Activated CD4-positive, alpha-beta T cell treated with anti-CD3 and anti-CD28 coated beads, Interleukin-2, amount 50 U/mL, for 1 hour (primary cell): ENCODE data around the gene ENDOV.

Source experiments
- DNase-seq: peaks from one replicate; pipeline ENCODE4 v3.0.0-alpha.2; 2020

Gene ENDOV

DNA sequence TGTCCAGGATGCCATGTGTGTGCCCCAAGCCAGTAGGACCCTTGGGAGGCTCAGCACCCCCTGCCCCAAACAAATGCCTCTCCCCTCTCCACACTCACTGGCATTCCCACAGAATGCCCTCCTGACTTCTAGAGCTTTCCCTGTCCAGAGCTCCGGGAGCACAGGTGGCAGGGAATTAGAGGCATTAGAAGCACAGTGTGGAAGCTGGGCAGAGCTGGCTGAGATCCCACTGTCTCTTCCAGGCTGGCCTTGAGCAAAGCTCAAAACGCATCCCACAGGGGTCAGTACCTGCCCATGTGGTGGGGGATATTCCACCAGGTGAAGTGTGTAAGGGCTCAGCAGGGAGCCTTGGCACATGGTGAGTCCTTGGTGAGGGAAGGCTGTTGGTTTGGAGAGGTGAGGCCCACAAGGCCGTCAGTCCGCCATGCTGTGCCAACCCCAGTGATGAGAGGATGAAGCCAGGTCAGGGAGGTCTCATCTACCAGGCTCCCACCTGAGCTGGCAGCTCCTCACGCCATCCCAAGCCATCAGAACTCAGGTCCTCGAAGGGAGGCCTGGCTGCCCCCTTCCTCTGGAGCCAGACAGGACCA is 18.1 kb downstream of the ENDOV start:
- DNase-seq: no peak

DNA sequence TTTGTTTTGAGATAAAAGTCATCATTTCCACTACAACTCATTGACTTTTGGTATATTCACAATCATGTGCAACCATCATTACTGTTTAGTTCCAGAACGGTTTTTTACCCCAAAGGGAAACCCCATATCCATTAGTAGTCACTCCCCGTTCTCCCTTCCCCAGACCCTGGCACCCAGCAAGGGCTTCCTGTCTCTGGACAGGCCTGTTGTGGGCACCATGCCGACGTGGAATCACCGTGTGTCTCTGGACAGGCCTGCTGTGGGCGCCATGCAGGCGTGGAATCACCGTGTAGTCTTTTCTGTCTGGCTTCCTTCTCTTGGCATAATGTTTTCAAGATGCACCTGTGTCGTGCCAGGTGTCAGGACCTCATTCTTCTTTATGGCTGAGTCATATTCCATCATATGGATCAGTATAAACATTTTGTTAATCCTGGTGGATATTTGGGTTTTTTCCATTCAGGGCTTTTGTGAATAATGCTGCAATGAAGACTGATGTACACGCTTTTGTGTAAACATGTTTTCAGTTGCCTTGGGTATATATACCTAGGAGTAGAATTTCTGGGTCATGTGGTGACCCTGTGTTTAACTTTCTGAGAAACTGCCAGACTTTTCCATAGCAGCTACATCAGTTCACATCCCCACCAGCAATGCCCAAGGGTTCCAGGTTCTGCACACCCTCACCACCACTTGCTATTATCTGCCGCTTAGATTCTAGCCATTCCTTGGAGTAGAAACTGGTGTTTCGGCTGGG is 19.1 kb downstream of the ENDOV start:
- DNase-seq: no peak

DNA sequence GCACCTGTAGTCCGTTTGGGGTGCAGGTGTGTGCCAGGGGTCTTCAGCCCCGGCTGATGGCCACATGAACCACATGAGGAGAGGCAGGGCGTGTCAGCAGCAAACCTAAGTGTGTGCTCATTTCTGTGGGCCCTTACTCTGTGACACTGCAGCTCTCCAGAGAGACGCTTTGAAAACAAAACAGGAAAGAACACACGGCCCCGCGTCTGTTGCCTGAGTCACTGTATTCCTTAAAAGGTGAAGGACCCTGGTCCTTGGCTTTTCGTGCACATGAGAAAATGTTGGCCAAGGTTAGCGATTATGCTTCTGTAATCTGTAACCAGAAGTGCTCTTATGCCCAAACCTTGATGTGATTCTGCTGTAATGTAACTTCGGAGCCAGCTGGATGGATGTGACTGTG is 22.6 kb downstream of the ENDOV start:
- no peak for DNase-seq

DNA sequence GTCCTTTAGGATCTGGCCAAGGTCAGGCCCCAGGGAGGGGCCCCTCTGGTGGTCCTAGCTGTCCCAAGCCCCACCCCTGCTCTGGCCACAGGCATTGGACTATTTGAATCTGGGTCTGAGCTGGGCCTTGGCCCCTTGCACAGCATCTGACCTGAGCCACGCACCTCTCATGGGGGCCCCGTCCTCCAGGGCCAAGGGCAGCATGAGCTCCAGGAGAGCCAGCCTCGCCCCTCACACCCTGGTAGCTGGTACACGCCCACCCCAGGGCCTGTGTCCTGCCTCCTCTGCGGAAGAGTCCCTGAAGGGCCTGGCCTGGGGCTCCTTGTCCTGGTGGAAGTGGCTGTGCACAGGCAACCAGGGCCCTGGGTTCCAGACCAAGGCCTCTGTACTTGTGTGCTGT is 23.8 kb downstream of the ENDOV start:
- no peak for DNase-seq

DNA sequence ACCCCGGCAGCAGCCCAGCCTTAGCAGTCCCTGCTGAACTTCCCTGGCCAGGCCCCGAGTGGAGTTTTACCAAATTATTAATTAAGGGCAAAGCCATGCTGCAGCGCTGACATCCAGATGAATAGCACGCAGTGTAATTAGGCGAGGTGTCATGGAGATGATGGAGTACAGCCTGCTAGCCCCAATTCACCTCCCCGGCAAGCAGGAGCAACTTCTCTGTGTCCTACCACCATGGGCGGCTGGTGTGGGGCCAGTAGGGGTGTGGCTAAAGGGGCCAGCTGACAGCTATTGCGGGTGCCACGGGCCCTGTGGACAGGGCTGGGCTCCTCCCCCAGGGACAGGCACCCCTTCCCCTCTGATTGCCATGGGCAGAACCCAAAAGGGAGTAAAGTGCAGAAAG is 24.5 kb downstream of the ENDOV start:
- DNase-seq: no peak

DNA sequence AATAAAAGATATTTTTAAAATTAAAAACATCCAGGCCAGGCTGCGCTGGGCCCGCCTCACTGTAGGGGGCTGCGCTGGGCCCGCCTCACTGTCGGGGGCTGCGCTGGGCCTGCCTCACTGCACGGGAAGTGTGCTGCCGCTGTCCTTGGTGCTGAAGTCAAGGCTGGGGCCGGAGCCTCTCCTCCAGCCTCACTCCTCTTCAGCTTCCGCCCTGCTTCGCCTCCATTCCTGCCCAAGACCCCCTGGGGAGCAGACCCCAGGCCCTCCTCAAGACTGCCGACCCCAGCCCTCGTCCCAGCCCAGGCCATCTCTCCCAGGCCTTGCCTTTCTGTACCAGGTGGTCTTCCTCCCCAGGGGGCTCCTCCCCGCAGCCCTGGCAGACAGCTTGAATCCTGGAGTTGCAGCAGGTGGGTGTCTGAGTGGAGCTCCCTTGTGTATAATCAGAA is 26.2 kb downstream of the ENDOV start:
- DNase-seq: peak; percentile 60

DNA sequence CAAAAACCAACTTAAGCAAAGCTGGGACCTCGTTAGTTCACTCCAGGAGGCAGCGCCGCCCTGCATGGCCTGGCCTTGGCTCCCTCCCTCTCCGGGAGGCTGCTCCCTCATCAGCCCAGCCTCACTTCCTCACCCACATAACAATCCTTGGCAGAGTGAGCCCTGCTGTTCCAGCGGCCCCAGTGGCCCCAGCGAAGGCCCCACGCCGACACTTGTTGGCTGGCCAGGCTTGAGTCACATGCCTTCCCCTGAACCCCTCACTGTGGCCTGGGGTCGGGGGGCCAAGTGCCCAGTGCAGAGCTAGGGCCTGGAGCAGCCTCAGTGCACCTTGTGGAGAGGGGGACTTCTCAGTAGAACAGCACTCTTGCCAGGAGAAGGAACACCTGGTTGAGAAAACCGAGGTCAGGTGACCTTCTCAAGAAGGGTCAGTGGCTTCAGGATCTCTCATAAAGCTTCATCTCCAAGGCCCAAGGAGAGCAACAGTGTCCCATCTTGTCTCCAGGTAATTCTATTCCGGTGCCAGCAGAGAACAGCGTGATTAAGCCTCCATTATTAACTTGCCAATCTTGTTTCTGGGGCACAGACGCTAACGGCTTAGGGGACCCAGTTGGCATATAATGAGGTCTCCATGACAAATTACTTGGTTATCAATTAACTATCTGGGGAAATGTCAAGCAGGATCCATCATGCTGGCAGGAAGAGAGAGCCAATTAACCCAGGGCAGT is 26.8 kb downstream of the ENDOV start:
- DNase-seq: no peak

DNA sequence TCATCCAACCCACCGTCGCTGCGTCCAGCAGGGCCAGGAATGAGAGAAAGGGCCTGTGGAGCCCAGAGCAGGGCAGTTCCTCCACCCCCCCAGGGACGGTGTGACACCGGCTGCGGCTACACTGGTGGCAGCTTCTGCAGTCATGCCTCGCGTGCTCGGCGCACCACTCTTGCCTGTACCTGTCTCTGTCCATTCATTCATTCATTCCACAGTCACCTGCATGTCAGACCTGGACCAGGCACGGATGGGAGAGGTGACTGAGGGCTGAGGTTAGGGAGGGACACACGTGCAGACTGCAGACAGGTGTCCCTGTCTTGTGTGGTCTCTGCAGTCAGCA is 27.3 kb downstream of the ENDOV start:
- DNase-seq: no peak

DNA sequence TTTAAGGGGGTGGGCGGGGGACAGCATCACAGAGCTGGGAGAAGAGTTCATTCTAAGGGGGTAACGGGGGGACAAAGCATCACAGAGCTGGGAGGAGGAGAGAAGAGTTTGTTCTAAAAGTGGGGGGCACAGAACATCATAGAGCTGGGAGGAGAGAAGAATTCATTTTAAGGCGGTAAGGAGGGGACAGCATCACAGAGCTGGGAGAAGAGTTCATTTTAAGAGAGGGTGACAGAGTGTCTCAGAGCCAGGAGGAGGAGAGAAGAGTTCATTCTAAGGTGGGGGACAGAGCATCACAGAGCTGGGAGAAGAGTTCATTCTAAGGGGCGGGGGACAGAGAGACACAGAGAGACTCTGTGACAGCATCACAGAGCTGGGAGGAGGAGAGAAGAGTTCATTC is 27.8 kb downstream of the ENDOV start:
- DNase-seq: no peak

DNA sequence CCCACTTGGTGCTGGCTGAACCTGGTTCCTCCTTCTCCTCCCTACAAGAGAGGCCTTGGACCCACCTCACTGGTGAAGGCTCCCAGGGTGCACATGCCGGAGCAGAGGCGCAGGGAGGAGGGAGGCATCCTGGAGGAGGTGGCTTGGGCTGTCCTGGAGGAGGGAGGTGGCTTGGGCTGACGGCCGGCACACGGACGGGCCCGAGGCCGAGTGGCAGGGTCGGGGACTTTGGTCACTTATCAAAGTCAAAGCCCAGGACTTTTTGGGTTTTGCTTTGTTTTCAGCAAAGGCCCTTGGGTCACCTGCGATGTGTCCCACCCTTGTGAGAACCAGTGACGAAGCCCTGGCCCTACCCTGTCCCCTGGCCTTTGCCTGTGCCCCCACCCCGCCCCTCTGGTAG is 28.5 kb downstream of the ENDOV start:
- DNase-seq: no peak

DNA sequence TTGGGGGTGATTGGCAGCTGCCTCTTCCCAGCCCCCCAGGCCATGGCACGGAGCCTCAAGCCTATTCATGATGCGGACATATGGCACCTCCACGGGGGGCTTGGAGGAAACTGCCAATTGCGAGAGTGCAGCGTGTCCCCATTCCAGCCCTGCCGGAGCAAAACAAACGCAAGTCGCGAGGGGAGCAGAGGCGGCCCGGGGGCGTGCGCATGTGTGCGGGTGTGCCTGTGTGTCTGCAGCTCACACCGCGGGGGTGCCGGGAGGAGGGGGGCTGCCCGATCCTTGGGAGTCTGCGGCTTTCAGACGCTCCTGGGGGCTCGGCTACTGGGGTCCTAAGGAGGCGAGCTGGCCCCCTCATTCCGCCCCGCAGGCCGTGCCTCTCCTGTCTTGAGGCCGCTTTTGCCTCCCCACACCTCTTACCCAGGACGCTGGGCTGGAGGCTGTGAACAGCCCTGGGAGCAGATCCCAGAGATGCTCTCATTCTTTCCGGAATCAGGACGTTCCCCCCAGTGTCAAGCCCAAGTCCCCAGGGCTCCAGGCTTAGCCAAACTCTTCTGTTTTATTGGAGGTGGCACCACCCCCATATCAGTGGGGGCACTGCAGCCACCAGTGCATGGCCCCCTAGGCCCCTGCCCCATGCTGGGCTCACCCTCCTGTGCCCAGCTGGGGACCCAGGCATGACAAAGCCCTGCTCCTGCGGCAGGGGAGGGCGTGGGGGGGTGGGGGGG is 29.1 kb downstream of the ENDOV start:
- DNase-seq: no peak

DNA sequence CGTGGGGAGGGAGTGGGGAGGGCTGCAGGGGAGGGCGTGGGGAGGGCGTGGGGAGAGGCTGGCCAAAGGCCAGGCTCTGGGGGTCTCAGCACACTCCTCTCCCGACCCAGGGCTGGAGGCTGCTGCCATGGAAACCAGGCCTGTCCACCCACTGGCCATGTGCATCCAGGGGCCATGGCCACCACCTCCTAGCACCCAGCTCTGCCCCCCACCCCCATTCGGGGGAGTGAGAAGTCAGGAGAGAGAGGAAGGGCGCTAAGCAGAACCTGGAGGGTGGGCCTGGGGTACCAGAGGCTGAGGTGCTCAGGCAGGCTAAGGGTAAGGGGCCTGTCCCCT is 29.6 kb downstream of the ENDOV start:
- DNase-seq: no peak

DNA sequence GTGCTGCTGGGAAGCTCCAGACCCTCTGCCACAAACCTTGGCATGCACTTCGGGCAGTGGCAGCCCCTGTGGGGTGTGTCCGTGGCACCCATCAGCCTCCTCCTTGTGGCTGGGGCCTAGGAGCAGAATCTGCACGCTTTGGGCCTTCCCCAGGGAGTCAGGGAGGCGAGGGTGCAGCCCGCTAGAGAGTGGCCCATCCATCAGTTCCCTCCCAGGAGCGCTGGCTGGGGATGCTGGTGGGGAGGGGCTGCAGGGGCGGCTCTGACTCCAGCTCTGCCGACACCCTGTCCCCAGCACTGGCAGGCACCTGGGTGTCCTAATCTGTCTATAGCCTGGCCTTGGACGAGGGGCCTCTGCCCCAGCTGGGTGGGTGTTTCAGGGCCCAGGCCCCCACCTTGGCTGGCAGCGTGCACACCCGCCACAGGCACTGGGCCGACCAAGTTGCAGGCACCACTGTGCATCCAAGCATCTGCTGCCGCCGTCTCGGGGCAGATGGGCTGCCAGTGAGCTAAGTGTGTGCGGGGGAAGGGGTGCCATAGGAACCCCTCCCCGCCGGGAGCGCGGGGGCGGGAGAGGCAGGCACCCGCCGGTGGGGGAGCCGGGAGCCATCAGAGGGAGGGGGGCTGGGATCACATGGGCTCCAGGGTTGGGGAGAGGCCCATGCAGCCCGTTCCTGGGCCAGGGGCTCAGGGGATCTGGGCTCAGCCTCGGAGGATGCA is 30.2 kb downstream of the ENDOV start:
- DNase-seq: no peak

DNA sequence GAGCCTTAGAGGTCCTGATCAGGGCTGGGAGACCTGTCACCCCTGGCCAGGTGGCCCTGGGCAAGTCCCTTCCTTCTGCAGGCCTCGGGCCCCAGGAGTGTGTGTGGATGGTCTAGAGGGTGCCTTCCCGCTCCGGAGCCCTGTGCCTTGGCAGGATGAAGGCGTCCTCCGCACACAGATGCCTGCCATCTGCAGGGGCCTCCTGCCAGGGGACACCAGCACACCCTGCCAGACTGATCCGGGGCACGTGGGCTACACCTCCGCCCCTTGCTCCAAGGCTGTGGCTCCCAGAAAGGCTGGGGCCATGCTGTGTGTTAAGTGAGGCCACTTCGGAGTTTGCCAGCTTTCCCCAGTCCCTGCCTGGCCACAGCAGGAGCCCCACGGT is 30.8 kb downstream of the ENDOV start:
- no peak for DNase-seq

DNA sequence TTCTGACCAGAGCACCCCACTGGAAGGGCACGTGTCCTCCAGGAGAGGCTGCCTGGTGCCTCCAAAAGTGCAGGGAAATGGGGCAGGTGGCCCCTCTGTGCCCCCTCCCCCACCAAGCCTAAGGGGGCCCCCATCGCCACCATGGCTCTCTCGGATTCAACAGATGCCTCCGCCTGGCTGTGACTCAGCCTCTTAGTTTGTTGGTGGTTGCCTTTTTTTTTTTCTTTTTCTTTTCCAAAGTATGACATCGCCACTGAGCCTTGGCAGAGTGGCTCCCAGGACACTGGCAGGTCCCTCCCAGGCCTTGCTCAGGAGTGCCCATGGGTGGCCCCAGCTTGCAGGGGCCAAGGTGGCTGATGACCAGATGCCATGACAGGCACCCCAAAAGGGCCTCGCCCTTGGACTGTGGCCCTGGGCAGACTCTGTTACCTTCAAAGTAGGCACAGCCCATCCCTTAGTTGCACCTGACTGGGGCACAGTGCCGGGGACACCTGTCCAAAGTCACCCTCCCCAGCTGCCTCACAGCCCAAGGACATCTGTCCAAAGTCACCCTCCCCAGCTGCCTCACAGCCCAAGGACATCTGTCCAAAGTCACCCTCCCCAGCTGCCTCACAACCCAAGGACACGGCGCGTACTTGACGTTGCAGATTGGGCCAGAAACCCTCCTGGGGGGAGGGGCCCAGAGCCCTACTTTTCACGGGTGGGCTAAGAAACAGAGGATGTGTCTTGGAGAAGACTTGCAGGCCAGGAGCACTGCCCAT is 31.9 kb downstream of the ENDOV start:
- DNase-seq: no peak

DNA sequence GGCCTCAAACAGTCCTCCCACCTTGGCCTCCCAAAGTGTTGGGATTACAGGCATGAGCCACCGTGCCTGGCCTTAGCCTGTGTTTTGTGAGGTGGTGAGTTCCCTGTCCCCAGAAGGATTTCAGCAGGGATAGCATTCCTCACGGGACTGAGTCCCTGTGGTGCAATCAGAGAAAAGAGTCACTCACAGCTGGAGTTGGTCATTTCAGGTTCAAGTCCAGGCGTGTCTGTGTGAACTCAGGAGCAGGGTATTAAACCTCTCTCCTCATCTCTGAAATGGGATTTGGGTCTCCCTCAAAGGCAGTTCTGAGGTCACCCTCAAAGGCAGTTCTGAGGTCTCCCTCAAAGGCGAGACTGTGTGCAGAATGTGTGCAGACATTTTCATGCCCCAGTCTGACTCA is 32.8 kb downstream of the ENDOV start:
- no peak for DNase-seq

DNA sequence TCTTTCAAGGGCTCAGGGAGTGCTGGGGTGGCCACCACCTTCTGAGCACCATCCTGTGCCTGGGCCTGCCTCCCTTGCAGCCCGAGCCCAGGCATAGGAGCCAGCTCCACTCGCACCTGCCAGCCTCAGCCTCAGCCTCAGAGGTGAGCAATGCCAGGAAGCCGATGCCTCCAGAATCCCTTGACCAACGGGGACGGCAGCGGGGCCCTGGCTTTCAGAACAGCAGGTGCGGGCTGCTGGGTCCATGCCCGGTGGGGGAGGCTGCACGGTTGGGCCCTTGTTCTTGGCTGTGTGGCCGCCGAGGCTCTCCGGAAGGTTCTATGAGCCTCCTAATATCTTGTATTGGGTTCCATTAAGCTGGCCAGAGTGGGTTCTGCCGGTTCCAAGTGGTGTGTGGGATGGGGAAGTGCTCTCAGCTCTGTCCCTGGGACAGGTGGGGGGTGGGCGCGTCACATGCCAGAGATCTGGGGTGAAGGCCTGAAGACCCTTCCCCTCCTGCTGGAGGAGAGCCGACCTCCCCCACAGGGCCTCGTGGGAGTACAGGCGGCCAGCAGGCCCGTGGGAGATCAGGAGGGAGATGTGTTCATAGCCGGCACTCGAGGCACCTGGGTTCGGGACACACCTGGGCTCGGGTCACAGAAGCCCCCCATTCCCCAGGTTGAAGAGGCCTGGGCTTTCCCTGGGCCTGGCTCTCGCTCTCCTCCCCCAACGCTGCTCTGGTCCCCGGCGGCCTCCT is 34.4 kb downstream of the ENDOV start:
- DNase-seq: no peak

DNA sequence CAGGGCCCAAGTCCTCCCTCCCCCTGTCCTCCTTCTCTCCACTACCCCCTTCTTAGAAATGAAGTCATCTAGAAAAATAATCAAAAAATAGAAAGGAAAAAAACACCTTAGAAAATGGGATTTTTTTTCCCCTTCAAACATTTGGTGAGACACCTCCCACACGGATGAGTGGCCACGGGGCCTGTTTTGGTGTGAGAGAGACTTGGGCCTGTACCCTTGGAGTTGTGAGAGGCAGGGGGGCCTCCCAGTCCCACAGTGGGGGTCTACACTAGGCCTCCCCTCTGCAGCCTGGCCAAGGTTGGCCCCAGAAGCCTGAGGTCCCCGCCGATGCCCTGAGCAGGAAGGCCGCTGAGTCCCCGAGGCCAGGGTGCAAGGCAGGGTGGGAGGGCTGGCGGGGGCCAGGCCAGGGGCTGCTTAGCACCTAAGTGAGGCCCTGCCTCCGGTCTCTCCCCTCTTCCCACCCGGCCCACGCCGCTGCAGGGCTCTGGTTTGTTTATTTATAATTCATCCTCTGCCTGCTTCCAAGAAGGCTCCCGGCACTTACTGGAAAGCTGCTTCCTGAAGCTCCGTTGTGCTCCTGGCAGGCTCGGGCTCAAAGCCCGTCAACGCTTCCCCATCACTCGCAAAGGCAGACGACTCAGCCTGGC is 35.1 kb downstream of the ENDOV start:
- DNase-seq: no peak

DNA sequence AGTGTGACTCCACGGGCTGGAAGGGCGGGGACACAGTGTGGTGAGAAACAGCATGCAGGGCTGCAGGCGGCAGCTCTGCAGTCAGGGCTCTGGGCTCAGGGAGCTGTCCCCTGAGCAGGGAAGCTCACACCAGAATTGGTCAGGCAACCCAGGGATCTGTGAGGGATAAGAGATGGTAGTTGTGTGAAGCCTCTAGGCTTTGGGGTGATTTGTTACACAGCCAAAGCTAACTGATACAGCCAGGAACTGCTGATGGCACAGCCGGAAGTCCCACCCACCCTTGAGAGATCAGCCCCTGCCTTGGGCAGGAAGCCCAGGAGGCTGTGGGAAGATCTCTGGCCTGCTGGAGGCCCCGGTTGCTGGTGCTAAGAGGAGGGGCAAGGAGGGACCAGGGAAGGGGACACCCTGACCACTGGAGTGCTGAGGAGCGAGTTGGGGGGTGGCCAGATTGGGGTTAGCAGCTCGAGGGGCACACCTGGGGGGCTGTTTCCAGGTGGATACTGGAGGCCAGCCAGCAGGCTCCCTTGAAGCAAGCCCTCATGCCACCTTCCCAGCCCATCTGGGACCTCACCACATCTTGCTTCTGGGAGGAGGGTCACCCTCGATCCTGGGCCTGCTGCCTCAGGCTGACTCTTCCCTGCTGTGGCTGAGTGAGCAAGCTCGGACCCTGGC is 36.3 kb downstream of the ENDOV start:
- no peak for DNase-seq

DNA sequence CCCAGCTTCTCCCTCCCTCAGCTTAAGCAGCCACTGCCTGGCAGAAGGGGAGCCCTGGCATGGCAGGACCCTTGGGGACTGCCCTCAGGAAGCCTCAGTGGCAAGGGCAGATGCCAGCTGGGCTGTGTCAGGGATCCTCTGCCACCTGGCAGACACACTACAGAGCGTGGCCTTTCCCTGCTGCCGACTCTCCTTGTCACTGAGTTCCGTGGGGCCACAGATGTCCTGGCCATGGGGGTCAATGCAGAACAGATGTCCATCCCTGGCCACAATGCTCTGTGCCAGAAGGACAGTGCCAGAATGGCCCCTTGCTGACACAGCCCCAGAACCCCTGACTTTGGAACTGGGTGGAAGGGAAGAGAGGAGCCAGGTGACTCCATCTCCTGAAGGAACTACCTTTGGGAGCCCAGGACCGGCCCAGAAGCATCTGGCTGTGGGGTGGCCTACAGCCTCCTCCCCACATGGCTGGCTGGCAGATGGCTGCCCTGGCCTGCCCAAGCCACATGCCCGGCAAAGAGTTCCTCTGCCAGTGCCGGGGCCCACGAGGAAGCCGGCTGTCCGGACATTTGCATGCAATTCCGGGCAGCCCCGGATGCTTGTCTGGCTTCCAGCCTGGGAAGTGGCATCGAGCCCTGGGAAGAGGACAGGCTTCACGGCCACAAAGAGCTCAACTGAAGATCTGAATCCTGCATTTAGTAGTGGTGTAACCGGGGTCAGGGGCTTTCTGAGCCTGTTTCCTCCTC is 37.4 kb downstream of the ENDOV start:
- no peak for DNase-seq
